NCI-H187 (cell line): ENCODE results near the gene SUB1.
"Not testable (repeated sequence)": the region's sequence is repeated elsewhere in the genome, so short reads cannot be mapped to it uniquely, and the experiment has no call there.

ENCODE experiments used
- DNase-seq, 2 experiments: peaks; one replicate each; lab custom pipeline; 2025; lab: John Stamatoyannopoulos, UW

The SUB1 gene

DNA sequence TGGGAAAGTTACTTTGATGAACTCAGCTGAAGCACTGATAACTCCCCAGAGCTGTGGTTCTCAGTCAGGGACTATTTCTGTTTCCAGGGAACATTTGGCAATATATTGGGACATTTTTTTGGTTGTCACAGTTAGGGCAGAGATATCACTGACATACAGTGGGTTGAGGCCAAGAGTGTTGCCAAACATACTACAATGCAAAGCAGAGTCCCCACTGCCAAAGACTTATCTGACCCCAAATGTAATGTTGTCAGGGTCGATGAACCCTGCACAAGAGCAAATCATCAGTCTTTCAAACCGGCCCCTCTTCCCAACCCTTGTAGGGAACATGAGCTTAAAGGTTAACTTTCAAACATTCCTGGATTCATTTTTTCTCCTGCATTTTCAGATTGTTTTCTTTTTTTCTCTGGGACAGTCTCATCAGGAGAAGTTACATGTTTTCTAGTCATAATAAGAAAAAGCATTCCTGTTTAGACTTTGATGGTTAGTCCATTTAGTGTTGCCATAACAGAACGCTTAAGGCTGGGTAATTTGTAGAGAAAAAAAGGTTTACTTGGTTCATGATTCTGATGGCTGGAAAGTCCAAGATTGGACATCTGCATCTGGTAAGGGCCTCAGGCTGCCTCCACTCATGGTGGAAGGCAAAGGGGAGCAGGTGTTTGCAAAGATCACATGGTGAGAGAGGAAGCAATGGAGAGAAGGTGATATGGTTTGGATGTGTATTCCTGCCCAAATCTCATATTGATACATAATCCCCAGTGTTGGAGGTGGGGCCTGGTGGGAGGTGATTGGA is 18.8 kb upstream of the SUB1 start:
- DNase-seq: no peak

DNA sequence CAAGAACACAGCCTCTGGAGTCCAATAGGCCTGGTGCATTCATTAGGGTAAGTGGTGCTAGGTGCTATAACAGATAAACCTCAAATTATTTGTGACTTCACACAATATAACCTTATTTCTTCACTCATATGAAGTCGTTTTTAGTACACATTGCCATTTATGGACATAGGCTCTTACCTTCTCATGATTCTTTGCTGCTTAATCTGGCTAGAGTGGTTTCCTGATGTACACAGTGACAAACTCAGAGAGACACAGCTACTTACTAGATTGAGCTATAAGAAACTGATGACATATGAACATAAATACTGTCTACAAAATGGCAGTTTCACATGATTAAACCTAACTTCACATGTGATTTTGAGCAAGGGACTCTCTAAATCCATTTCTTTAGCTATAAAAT is 14.2 kb upstream of the SUB1 start:
- DNase-seq: no peak

DNA sequence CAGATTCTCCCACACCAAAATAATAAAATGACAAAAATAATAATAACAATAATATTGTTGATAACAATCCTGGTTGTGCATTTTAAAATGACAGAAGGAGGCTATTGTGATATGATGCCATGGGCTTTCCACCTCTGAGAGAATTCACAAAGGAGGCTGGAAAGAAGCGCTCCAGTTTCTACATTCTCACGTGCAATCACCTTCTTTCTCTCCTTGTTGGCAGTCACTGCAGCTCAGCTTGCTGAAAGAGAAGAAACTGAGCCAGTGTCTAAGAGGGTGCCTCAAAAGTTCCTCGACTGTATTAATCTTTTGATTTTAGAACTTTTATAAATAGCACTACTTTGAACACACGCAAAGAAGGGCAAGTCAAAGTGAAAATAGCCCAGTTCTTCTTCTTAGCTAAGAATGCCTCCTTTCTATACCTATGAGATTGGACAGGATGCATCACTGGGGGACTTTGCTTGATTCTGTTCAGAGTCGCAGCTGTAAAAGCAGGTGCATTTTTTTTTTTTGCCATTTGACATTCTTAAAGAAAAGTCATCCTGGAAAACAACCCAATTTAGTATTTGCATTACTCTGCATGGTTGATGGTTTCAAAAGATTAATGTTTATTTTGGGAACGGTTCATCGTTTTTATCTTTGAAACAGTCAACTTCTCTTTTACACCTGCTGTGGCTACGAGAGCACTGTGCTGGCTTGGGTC is 12.4 kb upstream of the SUB1 start:
- no peak for DNase-seq

DNA sequence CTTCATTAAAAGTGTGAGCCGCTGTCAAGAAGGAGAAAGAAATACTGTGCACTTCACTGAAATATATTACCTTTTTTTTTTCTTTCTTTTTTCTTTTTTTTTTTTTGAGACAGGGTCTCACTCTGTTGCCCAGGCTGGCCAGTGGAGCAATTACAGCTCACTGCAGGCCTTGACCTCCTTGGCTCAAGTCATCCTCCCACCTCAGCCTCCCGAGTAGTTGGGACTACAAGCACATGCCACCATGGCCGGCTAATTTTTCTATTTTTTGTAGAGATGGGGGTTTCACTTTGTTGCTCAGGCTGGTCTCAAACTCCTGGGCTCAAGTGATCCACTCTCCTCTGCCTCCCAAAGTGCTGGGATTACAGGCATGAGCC is 11.9 kb upstream of the SUB1 start:
- not testable (repeated sequence) for DNase-seq

DNA sequence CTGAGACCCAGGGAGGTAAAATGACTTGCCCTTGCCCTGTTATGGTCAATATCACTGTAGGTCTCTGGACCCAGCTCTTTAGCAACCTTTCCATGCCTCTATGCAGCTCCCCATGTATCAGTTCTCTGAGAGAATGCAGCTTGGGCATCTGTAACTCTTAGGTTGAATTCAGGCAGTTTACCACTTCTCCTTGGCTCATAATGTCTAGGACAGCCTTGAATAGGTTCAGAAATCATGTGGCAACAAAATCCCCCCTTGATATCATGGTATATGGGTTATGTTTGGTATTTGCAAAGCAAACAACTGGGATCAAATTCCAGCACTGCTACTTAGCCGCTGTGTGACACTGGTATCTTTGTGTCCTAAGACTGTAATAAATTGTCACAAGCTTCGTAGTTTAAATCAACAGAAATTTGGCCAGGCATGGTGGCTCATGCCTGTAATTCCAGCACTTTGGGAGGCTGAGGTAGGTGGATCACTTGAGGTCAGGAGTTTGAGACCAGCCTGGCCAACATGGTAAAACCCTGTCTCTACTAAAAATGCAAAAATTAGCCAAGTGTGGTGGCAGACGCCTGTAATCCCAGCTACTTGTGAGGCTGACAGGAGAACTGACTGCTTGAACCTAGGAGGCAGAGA is 10.7 kb upstream of the SUB1 start:
- DNase-seq: no peak

DNA sequence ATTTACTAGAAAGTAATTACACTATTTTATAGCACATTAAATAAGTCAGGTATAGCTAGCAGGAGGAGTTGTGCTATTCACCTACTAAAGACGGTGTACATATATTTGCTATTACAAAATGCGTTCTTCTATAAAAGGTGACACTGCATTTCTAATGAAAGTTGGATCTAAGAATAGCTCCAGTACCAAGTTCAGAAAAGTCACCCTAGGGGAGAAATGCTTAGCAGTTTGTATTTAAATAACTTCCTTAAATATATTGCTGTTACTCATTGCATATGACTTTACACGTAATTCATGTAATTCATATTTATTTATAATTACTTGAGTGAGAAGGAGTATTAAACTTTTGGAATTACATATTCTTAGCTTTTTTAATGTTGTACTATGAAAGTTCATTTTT is 7.0 kb upstream of the SUB1 start:
- DNase-seq: no peak

DNA sequence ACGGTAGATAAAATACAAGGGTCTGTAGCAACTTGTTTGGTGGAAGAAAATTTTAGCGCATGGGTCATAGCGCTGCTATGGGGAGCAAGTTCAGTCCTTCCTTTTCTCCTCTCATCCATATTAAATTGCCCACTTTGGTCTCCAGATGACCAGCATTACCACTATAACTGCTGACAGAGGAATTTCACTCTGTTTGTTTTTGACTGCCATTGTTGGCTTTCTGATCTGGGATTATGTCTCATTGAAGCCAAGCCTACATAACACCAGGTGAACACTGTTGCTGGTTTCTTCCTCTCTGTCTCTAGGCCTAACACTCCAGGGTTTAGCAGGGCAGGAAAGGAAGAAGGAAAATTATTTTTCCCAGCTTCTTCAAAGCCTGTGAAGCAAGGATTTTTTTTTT is 6.6 kb upstream of the SUB1 start:
- no peak for DNase-seq

DNA sequence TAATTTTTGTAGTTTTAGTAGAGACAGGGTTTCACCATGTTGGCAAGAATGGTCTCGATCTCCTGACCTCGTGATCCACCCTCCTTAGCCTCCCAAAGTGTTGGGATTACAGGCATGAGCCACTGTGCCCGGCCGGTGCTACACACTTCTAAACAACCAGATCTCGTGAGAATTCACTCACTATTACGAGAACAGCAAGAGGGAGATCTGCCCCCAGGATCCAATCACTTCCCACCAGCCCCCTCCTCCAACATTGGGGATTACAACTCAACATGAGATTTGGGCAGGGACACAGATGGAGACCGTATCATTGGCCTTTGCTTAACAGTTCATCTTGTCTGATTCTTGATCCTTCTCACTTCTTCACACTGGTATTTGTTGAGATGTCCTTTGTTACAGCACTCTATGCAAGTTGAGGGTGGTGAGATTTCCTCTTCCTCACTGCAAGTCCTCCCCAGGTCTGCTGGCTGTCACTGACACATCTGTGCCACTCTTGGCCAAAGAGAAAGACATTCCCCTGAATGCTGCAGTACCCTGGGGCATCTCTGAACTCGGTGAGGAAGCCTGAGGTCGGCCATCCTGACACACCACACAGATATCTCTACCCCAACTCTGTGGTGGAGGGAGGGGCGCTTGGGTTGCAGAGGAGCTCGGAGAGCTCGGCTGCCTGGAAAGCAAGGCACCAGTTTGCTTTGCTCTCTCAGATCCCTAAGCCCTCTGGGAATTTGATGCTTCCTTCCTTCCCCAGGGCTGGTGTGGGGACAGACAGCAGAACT is 4.2 kb upstream of the SUB1 start:
- no peak for DNase-seq

DNA sequence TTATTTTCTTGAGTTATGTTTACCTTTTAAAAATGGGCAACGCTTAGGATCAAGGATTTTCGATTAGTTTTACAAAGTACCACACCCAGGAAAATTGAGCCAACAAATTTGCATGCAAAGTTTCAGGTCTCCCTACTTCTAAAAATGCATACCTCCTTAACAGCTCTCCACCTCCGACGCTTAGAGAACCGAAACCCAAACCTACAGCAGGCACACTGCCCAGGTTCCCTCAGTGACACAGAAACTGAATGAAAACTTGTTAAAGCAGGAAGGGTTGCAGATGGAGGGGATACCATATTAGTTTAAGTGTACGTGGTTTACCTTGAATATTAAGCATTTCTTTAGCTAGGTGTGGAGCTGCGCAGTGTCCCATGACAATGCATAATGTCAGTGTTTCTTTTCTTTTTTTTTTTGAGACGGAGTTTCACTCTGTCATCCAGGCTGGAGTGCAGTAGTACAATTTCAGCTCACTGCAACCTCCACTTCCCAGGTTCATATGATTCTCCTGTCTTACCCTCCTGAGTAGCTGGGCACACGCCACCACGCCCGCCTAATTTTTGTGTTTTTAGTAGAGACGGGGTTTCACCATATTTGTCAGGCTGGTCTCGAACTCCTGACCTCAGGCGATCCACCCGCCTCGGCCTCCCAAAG is 1.6 kb upstream of the SUB1 start:
- DNase-seq: no peak

DNA sequence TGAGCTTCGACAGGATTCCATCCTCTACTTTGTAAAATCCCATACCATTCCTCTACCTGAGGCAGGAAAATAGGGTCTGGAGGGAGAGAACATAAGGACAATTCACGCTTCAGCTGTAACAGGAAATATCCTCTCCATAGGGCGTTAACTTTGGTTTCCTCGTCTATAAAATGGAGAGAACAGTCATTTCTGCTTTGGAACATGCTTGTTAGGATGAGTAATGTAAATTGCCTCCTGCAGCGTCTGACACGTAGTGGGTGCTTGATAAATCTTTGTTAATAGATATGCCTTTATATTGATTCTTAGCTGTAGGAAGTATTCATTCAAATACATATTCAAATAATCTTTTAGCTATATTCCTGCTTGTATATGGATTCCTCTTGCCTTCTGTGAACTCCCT is 711 bp upstream of the SUB1 start:
- DNase-seq: no peak

DNA sequence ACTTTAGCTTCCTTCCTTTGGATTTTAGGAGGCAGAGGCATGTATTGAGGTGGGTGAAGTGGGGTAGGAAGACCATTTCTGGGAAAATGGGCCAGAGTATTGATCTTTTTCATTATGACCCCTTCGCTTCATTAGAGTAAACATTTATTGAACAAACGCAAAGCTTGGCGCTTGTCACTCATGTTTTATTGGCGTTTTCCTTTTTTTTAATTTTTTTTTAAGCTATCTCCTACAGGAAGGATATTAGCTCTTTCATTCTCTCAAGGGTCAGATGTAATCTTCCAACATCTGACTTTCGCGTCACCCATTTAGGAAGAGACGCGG is 273 bp upstream of the SUB1 start:
- DNase-seq: no peak

DNA sequence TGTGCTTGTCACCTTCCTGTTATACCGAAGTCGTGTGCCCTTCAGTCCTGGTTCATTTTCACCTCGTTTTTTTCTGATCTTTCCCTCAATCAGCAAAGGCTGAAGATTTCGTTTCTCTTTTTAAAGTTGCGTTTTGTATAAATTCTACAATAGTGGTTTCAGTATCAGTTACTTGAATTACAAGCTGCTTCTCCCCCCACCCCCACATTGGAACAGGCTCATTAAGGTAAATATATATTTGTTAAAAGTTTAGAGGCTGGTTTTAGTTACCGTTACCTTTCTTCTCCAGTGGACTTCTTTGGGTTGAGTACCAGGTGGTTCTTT is 881 bp downstream of the SUB1 start:
- DNase-seq: no peak

DNA sequence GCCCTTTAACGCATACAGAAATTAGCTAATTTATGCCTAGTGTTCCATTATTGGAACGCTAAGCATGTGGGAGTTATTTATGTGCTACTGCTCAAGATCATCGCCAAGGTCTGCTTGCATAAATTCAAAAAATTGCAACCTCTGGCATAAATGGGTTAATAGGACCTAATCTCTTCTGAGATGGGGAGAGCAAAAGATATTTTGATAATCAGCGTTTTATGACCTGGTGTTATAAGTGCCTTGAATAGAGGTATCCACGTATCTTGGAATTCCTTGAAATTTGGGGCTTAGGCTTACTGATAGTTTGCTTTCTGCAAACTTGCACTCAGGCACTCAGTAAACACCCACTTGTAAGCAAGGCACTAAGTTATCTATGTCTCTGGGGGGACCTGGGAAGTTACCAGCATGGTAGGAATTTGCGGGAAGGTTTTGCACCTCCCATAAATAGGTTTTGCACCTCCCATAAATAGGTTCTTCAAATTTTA is 1.8 kb downstream of the SUB1 start:
- no peak for DNase-seq

DNA sequence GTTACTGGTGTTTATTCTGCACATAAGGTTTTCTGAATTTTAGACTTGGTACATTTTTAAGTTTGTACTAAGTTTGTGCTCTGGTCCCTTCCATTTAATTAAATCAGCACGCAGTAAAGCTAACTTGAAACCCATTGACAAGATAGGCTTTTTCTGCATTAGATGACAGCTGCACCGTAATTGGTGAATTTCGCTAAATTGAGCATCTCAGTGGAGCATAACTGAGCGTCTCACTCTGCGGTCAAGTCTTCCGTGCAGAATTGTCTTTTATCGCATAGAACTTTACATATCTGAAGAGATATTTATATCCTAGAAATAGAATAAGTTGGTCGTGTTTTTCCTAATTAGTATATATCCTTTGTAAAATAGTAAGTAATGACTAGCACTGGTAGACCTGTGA is 4.1 kb downstream of the SUB1 start:
- DNase-seq: no peak

DNA sequence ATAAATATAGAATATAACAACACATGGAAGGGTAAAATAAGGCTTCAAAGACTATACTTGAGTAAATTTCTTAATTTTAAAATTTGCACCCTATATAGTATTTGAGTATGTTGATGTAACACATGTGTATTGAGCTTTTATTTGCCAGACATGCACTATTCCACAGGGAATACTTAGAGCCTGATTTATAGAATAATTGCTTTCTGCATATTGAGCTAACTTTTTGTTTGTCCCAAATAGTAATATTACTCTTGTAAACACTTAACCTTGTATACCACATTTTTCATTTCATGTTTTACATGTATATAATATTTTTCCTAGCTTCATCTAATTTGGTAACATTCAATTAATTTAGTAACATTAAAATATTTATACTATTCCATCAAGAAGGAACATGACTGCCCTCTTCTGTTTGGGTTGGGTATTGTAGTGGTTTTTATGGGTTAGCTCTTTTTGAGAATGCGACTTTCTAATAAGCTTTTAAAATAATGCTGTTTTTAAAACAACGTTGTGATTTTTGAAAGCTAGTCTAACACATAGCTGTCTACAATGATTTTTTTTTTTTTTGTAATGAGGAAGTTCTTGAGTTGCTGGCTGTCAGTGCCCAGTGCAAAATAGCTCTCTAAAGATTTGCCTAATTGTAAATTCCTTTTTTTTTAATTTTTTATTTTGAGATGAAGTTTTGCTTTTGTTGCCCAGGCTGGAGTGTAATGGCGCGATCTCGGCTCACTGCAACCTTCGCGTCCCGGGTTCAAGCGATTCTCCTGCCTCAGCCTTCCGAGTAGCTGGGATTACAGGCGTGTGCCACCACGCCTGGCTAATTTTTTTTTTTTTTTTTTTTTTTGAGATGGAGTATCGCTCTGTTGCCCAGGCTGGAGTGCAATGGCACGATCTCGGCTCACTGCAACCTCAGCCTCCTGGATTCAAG is 4.8 kb downstream of the SUB1 start:
- DNase-seq: peak in 1 of 2 experiments; percentile 40

DNA sequence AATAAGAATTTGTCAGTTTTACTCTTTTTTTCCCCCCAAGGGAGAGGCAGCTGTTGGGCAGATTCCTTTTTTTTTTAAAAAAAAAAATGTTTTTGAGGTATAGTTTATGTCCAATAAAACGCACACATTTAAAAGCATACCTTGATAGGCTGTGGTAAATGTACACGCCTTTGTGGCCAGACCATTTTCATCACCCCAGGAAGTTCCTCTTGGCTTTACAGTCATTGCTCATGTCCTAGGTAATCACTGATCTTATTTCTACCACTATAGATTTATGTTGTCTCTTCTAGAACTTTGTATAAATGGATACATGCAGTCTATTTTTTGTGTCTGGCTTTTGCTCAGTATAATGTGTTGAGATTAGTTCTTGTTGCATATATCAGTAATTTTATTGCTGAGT is 9.8 kb downstream of the SUB1 start:
- no peak for DNase-seq

DNA sequence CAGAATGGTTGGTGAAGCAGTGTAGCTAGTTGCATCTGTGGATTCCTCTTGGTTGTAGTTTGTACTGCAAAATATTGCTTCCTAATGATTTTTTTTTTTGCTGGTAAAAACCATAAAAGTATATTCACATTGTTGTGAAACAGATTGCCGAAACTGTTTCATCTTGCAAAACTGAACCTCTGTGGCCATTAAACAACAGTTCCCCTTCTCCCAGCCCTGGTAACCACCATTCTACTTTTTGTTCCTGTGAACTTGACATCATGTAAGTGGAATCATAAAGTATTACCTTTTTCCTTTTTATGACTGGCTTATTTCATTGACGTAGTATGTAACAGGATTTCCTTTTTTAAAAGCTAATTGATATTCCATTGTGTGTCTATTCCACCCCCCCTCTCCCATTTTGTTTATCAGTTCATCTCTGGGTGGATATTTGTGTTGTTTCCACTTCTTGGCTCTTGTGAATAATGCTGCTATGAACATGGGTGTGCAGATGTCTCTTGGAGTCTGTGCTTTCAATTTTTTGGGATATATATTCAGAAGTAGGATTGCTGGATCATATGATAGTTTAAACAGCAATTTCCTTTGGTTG is 11.8 kb downstream of the SUB1 start:
- DNase-seq: no peak

DNA sequence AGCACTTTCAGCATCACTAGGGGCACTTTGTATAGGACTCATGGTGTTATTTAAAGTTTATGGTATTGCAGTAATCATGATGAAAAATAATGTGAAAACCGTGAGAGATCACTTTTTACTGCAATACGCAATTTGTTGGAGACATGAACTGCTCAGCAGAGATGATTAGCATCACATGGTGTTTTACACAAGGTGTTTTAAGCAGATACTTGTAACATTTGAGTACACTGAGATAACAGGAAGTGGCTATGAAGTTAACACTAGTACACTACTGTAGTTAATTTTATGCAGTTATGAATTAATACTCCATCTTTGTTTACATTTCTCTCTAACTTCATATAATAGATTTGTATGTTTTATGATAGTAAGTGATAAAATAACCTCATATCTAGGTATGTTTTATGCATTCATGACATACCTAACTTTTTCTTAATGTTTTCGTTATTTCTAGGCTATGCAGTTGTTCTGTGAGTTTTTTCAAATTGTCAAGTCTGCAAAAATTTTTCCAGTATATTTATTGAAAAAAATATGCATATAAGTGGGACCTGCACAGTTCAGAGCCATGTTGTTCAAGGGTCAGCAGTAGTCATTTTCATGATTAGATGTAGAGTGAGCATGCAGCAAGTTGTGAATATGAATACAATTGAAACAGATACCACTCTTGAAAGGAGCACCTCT is 13.0 kb downstream of the SUB1 start:
- no peak for DNase-seq

DNA sequence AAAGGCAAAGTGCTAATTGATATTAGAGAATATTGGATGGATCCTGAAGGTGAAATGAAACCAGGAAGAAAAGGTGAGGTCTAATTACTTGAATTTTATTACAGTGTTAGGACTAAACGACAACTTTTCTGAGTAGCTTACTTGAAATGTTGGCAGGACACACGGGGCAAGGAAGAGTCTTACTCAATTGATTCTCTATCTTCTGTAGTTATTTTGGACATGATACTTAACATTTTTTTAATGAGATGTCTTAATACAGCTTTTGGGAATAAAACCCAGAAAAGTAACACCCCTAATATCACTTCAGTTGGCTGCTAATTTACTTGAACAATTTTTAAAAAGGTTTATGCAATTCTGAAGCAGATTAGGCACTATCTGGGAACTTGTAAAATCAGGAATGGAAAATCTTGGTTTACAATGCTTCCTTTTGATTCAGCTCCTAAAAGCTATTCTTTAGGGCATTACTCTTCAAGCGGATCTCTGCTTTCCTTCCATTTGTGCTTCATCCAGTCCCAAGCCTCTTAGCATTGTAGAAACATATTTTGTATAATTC is 13.7 kb downstream of the SUB1 start:
- DNase-seq: no peak
